Endodermal cell (in vitro differentiated cells): ENCODE results near the gene SDK1. TPM values are rescaled to one million over a fixed set of nuclear protein-coding genes. Genes with fewer than 3 reads are reported as not detected.

ENCODE experiments used
- DNase-seq: peaks from one replicate; pipeline ENCODE4 v3.0.0-alpha.2; 2017
- H3K27ac ChIP-seq: 2 replicates; pipeline ENCODE4 v1.5.1; 2013; ENCODE audit warnings: mild to moderate bottlenecking, low read depth, low read length, moderate library complexity
- H3K27me3 ChIP-seq: 2 replicates; pipeline ENCODE4 v1.6.1; 2013; ENCODE audit warnings: mild to moderate bottlenecking, low read length, moderate library complexity; ENCODE audit not compliant: insufficient read depth, control insufficient read depth, poor library complexity, severe bottlenecking
- H3K36me3 ChIP-seq: 2 replicates; pipeline ENCODE4 v1.7.0; 2013; ENCODE audit warnings: mild to moderate bottlenecking, low read length, moderate library complexity; ENCODE audit not compliant: control insufficient read depth, insufficient read depth
- H3K4me1 ChIP-seq: one replicate; pipeline ENCODE4 v1.7.0; 2013; ENCODE audit warnings: low read length; ENCODE audit not compliant: control insufficient read depth, insufficient read depth
- H3K4me3 ChIP-seq: 2 replicates; pipeline ENCODE4 v1.5.1; 2013; ENCODE audit warnings: mild to moderate bottlenecking, low read length, moderate library complexity
- H3K9ac ChIP-seq: 2 replicates; pipeline ENCODE4 v1.6.1; 2013; ENCODE audit warnings: mild to moderate bottlenecking, low read length, moderate library complexity; ENCODE audit not compliant: poor library complexity, severe bottlenecking; ENCODE audit errors: extremely low read depth
- H3K9me3 ChIP-seq: 2 replicates; pipeline ENCODE4 v1.6.1; 2013; ENCODE audit warnings: mild to moderate bottlenecking, low read length, moderate library complexity; ENCODE audit not compliant: control insufficient read depth
- H3K27ac Mint-ChIP-seq: 2 replicates; pipeline ENCODE4 v1.8.0; 2020; ENCODE audit warnings: mixed read lengths
- H3K27me3 Mint-ChIP-seq: 2 replicates; pipeline ENCODE4 v1.8.0; 2021; ENCODE audit warnings: mild to moderate bottlenecking, mixed read lengths; ENCODE audit not compliant: insufficient read depth
- H3K36me3 Mint-ChIP-seq: 2 replicates; pipeline ENCODE4 v1.8.0; 2020; ENCODE audit warnings: low read depth, mixed read lengths
- H3K4me1 Mint-ChIP-seq: 2 replicates; pipeline ENCODE4 v1.8.0; 2020; ENCODE audit warnings: mixed read lengths
- H3K4me3 Mint-ChIP-seq: 2 replicates; pipeline ENCODE4 v1.8.0; 2020; ENCODE audit warnings: mild to moderate bottlenecking, moderate library complexity, mixed read lengths
- H3K9me3 Mint-ChIP-seq: 2 replicates; pipeline ENCODE4 v1.8.0; 2020; ENCODE audit warnings: mild to moderate bottlenecking, mixed read lengths
- WGBS, 2 experiments: methylation state at CpG; one replicate each; pipeline versions ENCODE4 v1.1.5 to v1.1.7; 2013; ENCODE audit warnings: missing lambda C conversion rate in 2 of 2, mixed read lengths in 1 of 2; ENCODE audit not compliant: insufficient coverage in 1 of 2, insufficient read length in 1 of 2; 5-methylcytosine and 5-hydroxymethylcytosine counted together
- total RNA-seq, 2 donors: library from RNA; stranded (reverse); fragmentation: NEBNext Ultra II Directional in 1 of 2; extraction: Animal tissue kit (Norgen Biotek cat#: 25700) in 1 of 2; gene quantifications; 2 replicates in 1 of 2; 3 replicates in 1 of 2; pipeline ENCODE4 v1.2.1, GENCODE V29; 2021
- TF ChIP-seq, protein P1 (sequence below): fragments of 200-600 bp; sonication (generic); conservative IDR thresholded peaks from 2 replicates; pipeline ENCODE4 v1.5.0; 2021; ENCODE audit warnings: antibody characterized with exemption, mild to moderate bottlenecking

Gene SDK1
- total RNA-seq, 2 donors from 2014 or later = 22.7 to 23.1 TPM

DNA sequence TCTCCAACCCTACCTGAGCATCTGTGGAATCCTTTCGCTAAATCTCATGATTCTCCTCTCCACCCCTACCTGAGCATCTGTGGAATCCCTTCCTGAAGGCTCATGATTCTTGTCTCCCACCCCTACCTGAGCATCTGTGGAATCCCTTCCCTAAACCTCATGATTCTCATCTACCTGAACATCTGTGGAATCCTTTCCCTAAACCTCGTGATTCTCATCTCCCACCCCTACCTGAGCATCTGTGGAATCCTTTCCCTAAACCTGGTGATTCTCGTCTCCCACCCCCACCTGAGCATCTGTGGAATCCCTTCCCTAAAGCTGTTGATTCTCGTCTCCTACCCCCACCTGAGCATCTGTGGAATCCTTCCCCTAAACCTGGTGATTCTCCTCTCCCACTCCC lies 342.0 kb downstream of the SDK1 start:
- Mint-ChIP-seq H3K27me3 (no peaks in the 10 kb centered on the region), H3K27ac (no peak overlapping the region), H3K4me3 (no peak overlapping the region), H3K36me3 (peaks cover 19% of the 10 kb centered on the region), H3K4me1 (no peaks in the 10 kb centered on the region), H3K9me3 (no peaks in the 10 kb centered on the region)
- Histone ChIP-seq H3K27me3 (no peaks in the 10 kb centered on the region), H3K9ac (no peak overlapping the region), H3K4me3 (no peak overlapping the region), H3K4me1 (no peaks in the 10 kb centered on the region), H3K9me3 (no peaks in the 10 kb centered on the region), H3K36me3 (no peaks in the 10 kb centered on the region), H3K27ac (no peak overlapping the region)
- 50 to 75% methylated on average over 2 to 4 of the region's 4 CpGs for WGBS, 2 experiments
- TF ChIP-seq, protein P1, sequence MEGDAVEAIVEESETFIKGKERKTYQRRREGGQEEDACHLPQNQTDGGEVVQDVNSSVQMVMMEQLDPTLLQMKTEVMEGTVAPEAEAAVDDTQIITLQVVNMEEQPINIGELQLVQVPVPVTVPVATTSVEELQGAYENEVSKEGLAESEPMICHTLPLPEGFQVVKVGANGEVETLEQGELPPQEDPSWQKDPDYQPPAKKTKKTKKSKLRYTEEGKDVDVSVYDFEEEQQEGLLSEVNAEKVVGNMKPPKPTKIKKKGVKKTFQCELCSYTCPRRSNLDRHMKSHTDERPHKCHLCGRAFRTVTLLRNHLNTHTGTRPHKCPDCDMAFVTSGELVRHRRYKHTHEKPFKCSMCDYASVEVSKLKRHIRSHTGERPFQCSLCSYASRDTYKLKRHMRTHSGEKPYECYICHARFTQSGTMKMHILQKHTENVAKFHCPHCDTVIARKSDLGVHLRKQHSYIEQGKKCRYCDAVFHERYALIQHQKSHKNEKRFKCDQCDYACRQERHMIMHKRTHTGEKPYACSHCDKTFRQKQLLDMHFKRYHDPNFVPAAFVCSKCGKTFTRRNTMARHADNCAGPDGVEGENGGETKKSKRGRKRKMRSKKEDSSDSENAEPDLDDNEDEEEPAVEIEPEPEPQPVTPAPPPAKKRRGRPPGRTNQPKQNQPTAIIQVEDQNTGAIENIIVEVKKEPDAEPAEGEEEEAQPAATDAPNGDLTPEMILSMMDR = no peak
- DNase-seq = no peak

DNA sequence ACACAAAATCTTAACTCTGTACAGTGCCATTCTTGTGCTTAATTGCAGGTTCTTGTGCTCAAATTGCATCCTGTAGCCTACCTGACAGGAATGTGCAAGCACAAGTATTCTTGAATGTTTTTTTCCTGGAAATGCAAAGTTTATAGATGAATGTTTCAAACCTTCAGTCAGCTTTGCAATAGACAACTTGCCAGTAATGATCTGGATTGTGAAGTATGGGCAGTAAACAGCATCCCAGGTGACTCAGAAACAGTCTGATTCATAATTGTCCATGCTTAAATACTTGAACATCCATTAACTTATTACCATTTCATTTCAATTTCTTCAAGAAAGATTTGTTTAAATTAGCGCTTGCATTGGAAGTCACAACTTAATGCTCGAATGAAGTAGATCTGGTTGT lies 347.2 kb downstream of the SDK1 start:
- WGBS, 2 experiments = 80 to 95% methylated on average over 1 to 2 of the region's 2 CpGs
- H3K4me3 Mint-ChIP-seq = no peak overlapping the region
- peaks cover 3% of the 10 kb centered on the region for H3K27me3 Mint-ChIP-seq
- H3K36me3 ChIP-seq = no peaks in the 10 kb centered on the region
- no peaks in the 10 kb centered on the region for H3K27me3 ChIP-seq
- peaks cover 4% of the 10 kb centered on the region for H3K36me3 Mint-ChIP-seq
- H3K9ac ChIP-seq = no peak overlapping the region
- no peaks in the 10 kb centered on the region for H3K9me3 Mint-ChIP-seq
- H3K27ac ChIP-seq = no peak overlapping the region
- H3K9me3 ChIP-seq = no peaks in the 10 kb centered on the region
- H3K4me1 Mint-ChIP-seq = peaks cover 1% of the 10 kb centered on the region
- H3K4me1 ChIP-seq = no peaks in the 10 kb centered on the region
- no peak overlapping the region for H3K4me3 ChIP-seq
- DNase-seq = no peak
- TF ChIP-seq, protein P1 = no peak
- no peak overlapping the region for H3K27ac Mint-ChIP-seq

DNA sequence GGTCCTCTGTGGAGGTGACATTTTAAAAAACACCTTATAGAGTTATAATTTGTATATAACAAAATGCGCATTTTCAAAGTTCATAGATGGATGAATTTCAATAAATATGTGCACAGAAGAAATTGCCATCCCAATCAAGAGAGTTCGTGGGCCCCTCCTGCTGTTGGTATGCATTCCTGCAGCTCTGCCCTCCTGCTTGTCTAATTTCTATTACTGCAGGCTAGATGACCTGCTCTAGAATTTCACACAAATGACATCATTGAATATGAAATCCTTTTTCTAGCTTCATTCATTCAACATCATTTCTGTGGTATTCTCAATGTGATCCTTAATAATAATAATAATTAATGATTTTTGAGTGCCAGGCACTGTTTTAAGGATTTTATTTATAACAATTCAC lies 348.2 kb downstream of the SDK1 start:
- DNase-seq = no peak
- Histone ChIP-seq H3K27ac (no peak overlapping the region), H3K9ac (no peak overlapping the region), H3K4me1 (no peaks in the 10 kb centered on the region), H3K36me3 (no peaks in the 10 kb centered on the region), H3K9me3 (no peaks in the 10 kb centered on the region), H3K27me3 (no peaks in the 10 kb centered on the region), H3K4me3 (no peak overlapping the region)
- Mint-ChIP-seq H3K27ac (no peak overlapping the region), H3K4me1 (peaks cover 6% of the 10 kb centered on the region), H3K36me3 (peaks cover 6% of the 10 kb centered on the region), H3K27me3 (peaks cover 3% of the 10 kb centered on the region), H3K9me3 (no peaks in the 10 kb centered on the region), H3K4me3 (no peak overlapping the region)
- 64 to 97% methylated on average over 1 to 2 of the region's 2 CpGs for whole genome bisulfite sequencing, 2 experiments
- TF ChIP-seq, protein P1 = peak; percentile 51
